SH-SY5Y (cell line): ENCODE measurements around the gene OLFM2.

ENCODE experiments used
- GATA2 ChIP-seq: IDR thresholded peaks from 2 replicates; pipeline ENCODE4 v1.6.1; 2011; ENCODE audit warnings: mild to moderate bottlenecking, low read depth, low read length
- GATA3 ChIP-seq: IDR thresholded peaks from 2 replicates; pipeline ENCODE4 v1.6.1; 2011; ENCODE audit warnings: low read depth, mild to moderate bottlenecking, low read length, moderate library complexity

GRCh38 chr19:9868983-9869617, 67.2 kb downstream of the OLFM2 start:
- TF ChIP-seq GATA3 (no peak), GATA2 (no peak)
